GM10248 (cell line): Measurements from ENCODE around the gene UBE2E1.
"Not testable (repeated sequence)": the region's sequence is repeated elsewhere in the genome, so short reads cannot be mapped to it uniquely, and the experiment has no call there.

Experiments used
- CTCF ChIA-PET: fragments of 300-600 bp; sonication (Branson Sonifier 250); formaldehyde crosslinking; extraction: SDS; loops from one replicate; lab custom pipeline; 2021; ENCODE audit warnings: antibody characterized with exemption; lab: Yijun Ruan, JAX
- POLR2A ChIA-PET: fragments of 350-650 bp; sonication (Branson Sonifier 250); formaldehyde crosslinking; extraction: SDS; loops from one replicate; lab custom pipeline; 2020; ENCODE audit warnings: antibody characterized with exemption; lab: Yijun Ruan, JAX
- DNase-seq: peaks from one replicate; pipeline ENCODE4 v3.0.0; 2012; ENCODE audit errors: extremely low spot score
- CTCF ChIP-seq: IDR thresholded peaks from 2 replicates; pipeline ENCODE4 v1.5.1; 2012; ENCODE audit warnings: mild to moderate bottlenecking, low read depth; ENCODE audit errors: extremely low read depth, missing control alignments, control extremely low read depth

The UBE2E1 gene

GRCh38 chr3:23895181-23895580, 89.4 kb downstream of the UBE2E1 start:
- DNase-seq: no peak
- CTCF ChIA-PET: interaction anchor here (1.0 to 1.8 kb wide), 4 partner anchors 11 to 37 kb away, joined by 3 to 5 read pairs (median 4); no protein-coding TSS in a partner anchor
- TF ChIP-seq CTCF: no peak
- POLR2A ChIA-PET: interaction anchor here (0.9 kb wide), 1 partner anchor 22 kb away, joined by 3 read pairs; the partner anchor contains the start of genes NKIRAS1 and RPL15

- TF ChIP-seq CTCF: no peak
- ChIA-PET POLR2A (no interaction called here), CTCF (interaction anchor here (1.1 to 5.3 kb wide), 2 partner anchors 9 to 12 kb away, joined by 3 to 31 read pairs; no protein-coding TSS in a partner anchor)
- no peak for DNase-seq
Observed at GRCh38 chr3:23900744-23901143, 95.0 kb downstream of the UBE2E1 start.

GRCh38 chr3:23904545-23904944, 98.8 kb downstream of the UBE2E1 start:
- ChIA-PET CTCF (no interaction called here), POLR2A (no interaction called here)
- no peak for DNase-seq
- TF ChIP-seq CTCF: no peak

- ChIA-PET POLR2A (no interaction called here), CTCF (no interaction called here)
- no peak for TF ChIP-seq CTCF
- DNase-seq: no peak
Observed at GRCh38 chr3:23909341-23909740, 103.6 kb downstream of the UBE2E1 start.

- no peak for TF ChIP-seq CTCF
- POLR2A ChIA-PET: no interaction called here
- DNase-seq: no peak
- CTCF ChIA-PET: interaction anchor here (2.5 kb wide), 1 partner anchor 23 kb away, joined by 9 read pairs; no protein-coding TSS in a partner anchor
Observed at GRCh38 chr3:23911397-23911796, 105.6 kb downstream of the UBE2E1 start.

GRCh38 chr3:23912335-23912734, 106.6 kb downstream of the UBE2E1 start:
- CTCF ChIA-PET: interaction anchor here (2.5 kb wide), 1 partner anchor 24 kb away, joined by 9 read pairs; no protein-coding TSS in a partner anchor
- POLR2A ChIA-PET, DNase-seq: not testable (repeated sequence)

GRCh38 chr3:23913182-23913581, 107.4 kb downstream of the UBE2E1 start:
- DNase-seq: no peak
- TF ChIP-seq CTCF: no peak
- CTCF ChIA-PET: interaction anchor here (0.9 to 1.5 kb wide), 3 partner anchors 51 to 67 kb away, joined by 3 read pairs; no protein-coding TSS in a partner anchor
- POLR2A ChIA-PET: no interaction called here
